HCT116 (cell line): ENCODE data around the gene AHNAK. TPM values are rescaled to one million over a fixed set of nuclear protein-coding genes. Genes with fewer than 3 reads are reported as not detected.

Experiments
- ATAC-seq: fragments of 200-7000 bp; cut with Tn5 transposase; 2 replicates; pipeline ENCODE4 v1.9.1; 2020; ENCODE audit warnings: mild to moderate bottlenecking, moderate library complexity
- BruUV-seq: library from RNA; stranded (reverse); fragments of 400-500 nt; replicated peaks from 2 replicates; lab custom pipeline; 2021; lab: Mats Ljungman, UMichigan
- CTCF ChIA-PET: fragments of 300-600 bp; sonication (Branson Sonifier 250); formaldehyde crosslinking; loops from one replicate; lab custom pipeline; 2021; ENCODE audit warnings: antibody characterized with exemption; lab: Charles Lee
- POLR2A ChIA-PET: fragments of 300-600, 350-600 bp; sonication (Branson Sonifier 250); formaldehyde crosslinking; loops from one replicate; lab custom pipeline; 2021; ENCODE audit warnings: antibody characterized with exemption; lab: Charles Lee
- RAD21 ChIA-PET, 2 experiments: fragments of 300-600 bp; sonication (Branson Sonifier 250); formaldehyde crosslinking; loops; one replicate each; lab custom pipeline; 2023; ENCODE audit warnings: low total read pairs in 2 of 2; ENCODE audit not compliant: uncharacterized antibody in 2 of 2, unreplicated experiment in 2 of 2, low non-redundant PET in 1 of 2; lab: Charles Lee
- DNase-seq: peaks from one replicate; pipeline ENCODE4 v3.0.0-alpha.2; 2010; ENCODE audit warnings: low read depth, low spot score
- H2AFZ ChIP-seq: fragments of 200-600 bp; shearing (Covaris generic), sonication (generic); 2 replicates; pipeline ENCODE4 v1.6.1; 2017; ENCODE audit warnings: low read depth, mixed run types, mixed read lengths, antibody characterized with exemption, low read length; ENCODE audit not compliant: poor library complexity, severe bottlenecking
- H3K27ac ChIP-seq: 2 replicates; pipeline ENCODE4 v1.5.1; 2012; ENCODE audit warnings: low read depth, low read length
- H3K27me3 ChIP-seq: fragments of 200-600 bp; sonication (generic); 2 replicates; pipeline ENCODE4 v1.6.1; 2016; ENCODE audit warnings: mixed run types, low read length, mixed read lengths; ENCODE audit not compliant: insufficient read depth
- H3K36me3 ChIP-seq, 2 experiments: fragments of 200-500 bp in 1 of 2; fragments of 200-600 bp in 1 of 2; sonication (Bioruptor generic) in 1 of 2; sonication (generic) in 1 of 2; 2 replicates each; pipeline versions ENCODE4 v1.5.1 to v1.6.1; 2014 to 2016; ENCODE audit warnings: low read length in 2 of 2, inconsistent platforms in 1 of 2, mixed read lengths in 1 of 2, mixed run types in 1 of 2; ENCODE audit not compliant: insufficient read depth in 2 of 2, control insufficient read depth in 1 of 2
- H3K4me1 ChIP-seq, 2 experiments: fragments of 200-600 bp in 1 of 2; sonication (generic) in 1 of 2; 2 replicates each; pipeline versions ENCODE4 v1.5.1 to v1.6.1; 2012 to 2017; ENCODE audit warnings: low read length in 2 of 2, inconsistent platforms in 1 of 2, mild to moderate bottlenecking in 1 of 2, mixed read lengths in 1 of 2, mixed run types in 1 of 2, moderate library complexity in 1 of 2; ENCODE audit not compliant: insufficient read depth in 2 of 2, control insufficient read depth in 1 of 2
- H3K4me2 ChIP-seq: fragments of 200-600 bp; sonication (generic); 2 replicates; pipeline ENCODE4 v1.6.1; 2017; ENCODE audit warnings: mixed run types, low read length, mixed read lengths
- H3K4me3 ChIP-seq, 2 experiments: fragments of 200-600 bp in 1 of 2; sonication (generic) in 1 of 2; replicated peaks in 1 of 2; 2 replicates each; pipeline ENCODE4 v1.5.1; 2011 to 2016; ENCODE audit warnings: low read length in 2 of 2, control low read depth in 1 of 2, low read depth in 1 of 2, mild to moderate bottlenecking in 1 of 2, mixed read lengths in 1 of 2, mixed run types in 1 of 2
- H3K79me2 ChIP-seq: fragments of 200-600 bp; sonication (generic); 2 replicates; pipeline ENCODE4 v1.6.1; 2017; ENCODE audit warnings: mild to moderate bottlenecking, mixed run types, low read length, moderate library complexity, mixed read lengths; ENCODE audit not compliant: insufficient read depth
- H3K9ac ChIP-seq: fragments of 200-600 bp; sonication (generic); 2 replicates; pipeline ENCODE4 v1.6.1; 2016; ENCODE audit warnings: low read length, mixed read lengths
- H3K9me2 ChIP-seq: fragments of 200-600 bp; sonication (generic), shearing (Covaris generic); 2 replicates; pipeline ENCODE4 v1.6.1; 2017; ENCODE audit warnings: mixed run types, mild to moderate bottlenecking, moderate library complexity; ENCODE audit not compliant: insufficient read depth
- H3K9me3 ChIP-seq, 2 experiments: fragments of 200-500 bp in 1 of 2; fragments of 200-600 bp in 1 of 2; sonication (Bioruptor generic) in 1 of 2; sonication (generic) in 1 of 2; 2 replicates each; pipeline ENCODE4 v1.6.1; 2014 to 2017; ENCODE audit warnings: low read length in 2 of 2, mixed read lengths in 2 of 2, inconsistent platforms in 1 of 2, low read depth in 1 of 2, mild to moderate bottlenecking in 1 of 2, mixed run types in 1 of 2, moderate library complexity in 1 of 2; ENCODE audit not compliant: control insufficient read depth in 1 of 2, insufficient read depth in 1 of 2
- H4K20me1 ChIP-seq: fragments of 200-600 bp; sonication (generic), shearing (Covaris generic); 2 replicates; pipeline ENCODE4 v1.6.1; 2017; ENCODE audit warnings: mixed run types, mild to moderate bottlenecking, moderate library complexity; ENCODE audit not compliant: insufficient read depth
- CBX3 ChIP-seq: IDR thresholded peaks from 2 replicates; pipeline ENCODE4 v1.6.1; 2012; ENCODE audit warnings: low read depth
- CEBPB ChIP-seq: IDR thresholded peaks from 2 replicates; pipeline ENCODE4 v1.6.1; 2012; ENCODE audit warnings: low read depth
- EZH2 ChIP-seq: fragments of 200-600 bp; sonication (generic); IDR thresholded peaks from 2 replicates; pipeline ENCODE4 v1.6.1; 2017; ENCODE audit warnings: antibody characterized with exemption, mixed run types
- JUND ChIP-seq: IDR thresholded peaks from 2 replicates; pipeline ENCODE4 v1.6.1; 2012
- TCF7L2 ChIP-seq: IDR thresholded peaks from 2 replicates; pipeline ENCODE4 v1.7.0; 2011; ENCODE audit warnings: borderline replicate concordance, inconsistent platforms; ENCODE audit not compliant: insufficient read depth, insufficient read length; ENCODE audit errors: extremely low read depth
- ZFX ChIP-seq: fragments of 450-650 bp; IDR thresholded peaks from 2 replicates; pipeline ENCODE4 v1.6.1; 2017
- ZNF274 ChIP-seq: fragments of 200-500 bp; sonication (Bioruptor generic); IDR thresholded peaks from 2 replicates; pipeline ENCODE4 v1.6.1; 2014; ENCODE audit warnings: mild to moderate bottlenecking, low read depth, low read length, inconsistent platforms
- intact Hi-C: fragments of 100-400 bp; cut with micrococcal nuclease; formaldehyde crosslinking; loops from 2 replicates; pipeline ENCODE4 v1.10.0; 2022
- total RNA-seq: library from RNA; stranded (reverse); gene quantifications from one replicate; pipeline ENCODE4 v1.2.1, GENCODE V29; 2021; ENCODE audit not compliant: unreplicated experiment
- TF ChIP-seq, protein P1 (sequence below), 3 experiments: fragments of 200-600 bp in 1 of 3; sonication (generic) in 1 of 3; IDR thresholded peaks in 2 of 3; conservative IDR thresholded peaks in 1 of 3; 2 replicates each; pipeline ENCODE4 v1.5.1; 2012 to 2017; ENCODE audit warnings: low read depth in 2 of 3, low read length in 2 of 3, antibody characterized with exemption in 1 of 3, borderline replicate concordance in 1 of 3, control low read depth in 1 of 3, mild to moderate bottlenecking in 1 of 3, mixed read lengths in 1 of 3, mixed run types in 1 of 3, moderate library complexity in 1 of 3; ENCODE audit not compliant: insufficient read depth in 1 of 3
- TF ChIP-seq, protein P2 (sequence below): IDR thresholded peaks from 2 replicates; pipeline ENCODE4 v1.6.1; 2012; ENCODE audit warnings: low read depth
- TF ChIP-seq, protein P3 (sequence below): IDR thresholded peaks from 2 replicates; pipeline ENCODE4 v1.6.1; 2011; ENCODE audit warnings: mild to moderate bottlenecking, low read length, moderate library complexity; ENCODE audit not compliant: insufficient replicate concordance; ENCODE audit errors: extremely low read depth

The AHNAK gene
- total RNA-seq, 1 experiment from 2014 or later = 239 TPM

DNA sequence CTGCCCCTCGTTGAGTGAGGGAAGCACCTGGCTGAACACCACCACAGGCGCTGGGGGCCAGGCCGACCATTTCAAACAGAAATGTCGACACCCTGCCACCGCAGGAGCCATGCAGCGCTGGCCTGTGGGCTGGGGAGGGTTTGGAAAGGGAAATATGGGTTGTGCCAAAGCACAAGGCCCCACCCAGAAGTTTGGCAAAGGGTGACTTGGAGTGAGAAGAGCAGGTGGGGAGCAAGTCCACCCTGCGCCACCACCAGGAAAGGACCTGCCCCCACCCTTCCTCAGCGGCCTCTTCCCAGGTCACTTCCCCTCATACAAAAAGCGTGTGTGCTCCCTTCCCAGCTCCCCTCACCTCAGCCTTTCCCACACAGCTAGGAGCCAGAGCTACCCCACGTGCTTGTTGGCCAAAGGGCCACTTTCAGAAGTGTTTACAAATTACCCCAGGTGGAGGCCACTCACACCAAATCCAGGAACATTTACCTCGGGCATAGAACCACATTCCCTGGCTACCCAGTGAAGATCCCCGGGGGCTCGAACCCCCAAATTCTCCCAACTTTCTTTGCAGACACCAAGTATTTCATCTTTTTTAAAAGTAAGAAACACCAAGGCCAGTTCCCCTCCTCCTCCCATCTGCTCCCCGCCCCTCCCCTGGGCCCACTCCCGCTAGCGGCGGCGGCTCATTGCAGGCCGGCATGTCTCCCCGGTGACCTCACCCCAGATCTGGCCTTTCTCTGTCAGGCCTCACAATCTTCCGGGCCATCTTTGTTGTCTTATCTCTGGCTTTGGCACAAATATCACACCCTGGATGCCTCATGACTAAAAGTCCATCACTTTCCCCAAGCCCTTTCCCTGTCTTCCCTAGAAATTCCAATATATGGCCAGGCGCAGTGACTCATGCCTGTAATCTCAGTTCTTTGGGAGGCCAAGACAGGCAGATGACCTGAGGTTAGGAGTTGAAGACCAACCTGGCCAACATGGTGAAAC, 148.3 kb downstream of the AHNAK start:
- no peak overlapping the region for H3K4me3 ChIP-seq
- no peaks in the 10 kb centered on the region for H3K27me3 ChIP-seq
- ATAC-seq (no peak), DNase-seq (no peak)
- ChIA-PET CTCF (interaction anchor here (1.1 kb wide), 1 partner anchor 622 kb away, joined by 3 read pairs; no protein-coding TSS in a partner anchor), RAD21 (no interaction called here), POLR2A (no interaction called here)
- no peaks in the 10 kb centered on the region for H3K79me2 ChIP-seq
- H3K4me2 ChIP-seq = no peak overlapping the region
- no peaks in the 10 kb centered on the region for H3K9me3 ChIP-seq
- no peak for TF ChIP-seq ZNF274
- TF ChIP-seq JUND = no peak
- TF ChIP-seq ZFX = no peak
- no peak for TF ChIP-seq CEBPB
- TF ChIP-seq, protein P1, sequence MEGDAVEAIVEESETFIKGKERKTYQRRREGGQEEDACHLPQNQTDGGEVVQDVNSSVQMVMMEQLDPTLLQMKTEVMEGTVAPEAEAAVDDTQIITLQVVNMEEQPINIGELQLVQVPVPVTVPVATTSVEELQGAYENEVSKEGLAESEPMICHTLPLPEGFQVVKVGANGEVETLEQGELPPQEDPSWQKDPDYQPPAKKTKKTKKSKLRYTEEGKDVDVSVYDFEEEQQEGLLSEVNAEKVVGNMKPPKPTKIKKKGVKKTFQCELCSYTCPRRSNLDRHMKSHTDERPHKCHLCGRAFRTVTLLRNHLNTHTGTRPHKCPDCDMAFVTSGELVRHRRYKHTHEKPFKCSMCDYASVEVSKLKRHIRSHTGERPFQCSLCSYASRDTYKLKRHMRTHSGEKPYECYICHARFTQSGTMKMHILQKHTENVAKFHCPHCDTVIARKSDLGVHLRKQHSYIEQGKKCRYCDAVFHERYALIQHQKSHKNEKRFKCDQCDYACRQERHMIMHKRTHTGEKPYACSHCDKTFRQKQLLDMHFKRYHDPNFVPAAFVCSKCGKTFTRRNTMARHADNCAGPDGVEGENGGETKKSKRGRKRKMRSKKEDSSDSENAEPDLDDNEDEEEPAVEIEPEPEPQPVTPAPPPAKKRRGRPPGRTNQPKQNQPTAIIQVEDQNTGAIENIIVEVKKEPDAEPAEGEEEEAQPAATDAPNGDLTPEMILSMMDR (IDR thresholded peaks at IDR 0.05 in 2 of 3, conservative IDR thresholded peaks at IDR 0.05 in 1 of 3; ENCODE audit: borderline replicate concordance in 1 of 3, insufficient read depth in 1 of 3, low read depth in 2 of 3, low read length in 2 of 3) = no peak
- TF ChIP-seq, protein P2, sequence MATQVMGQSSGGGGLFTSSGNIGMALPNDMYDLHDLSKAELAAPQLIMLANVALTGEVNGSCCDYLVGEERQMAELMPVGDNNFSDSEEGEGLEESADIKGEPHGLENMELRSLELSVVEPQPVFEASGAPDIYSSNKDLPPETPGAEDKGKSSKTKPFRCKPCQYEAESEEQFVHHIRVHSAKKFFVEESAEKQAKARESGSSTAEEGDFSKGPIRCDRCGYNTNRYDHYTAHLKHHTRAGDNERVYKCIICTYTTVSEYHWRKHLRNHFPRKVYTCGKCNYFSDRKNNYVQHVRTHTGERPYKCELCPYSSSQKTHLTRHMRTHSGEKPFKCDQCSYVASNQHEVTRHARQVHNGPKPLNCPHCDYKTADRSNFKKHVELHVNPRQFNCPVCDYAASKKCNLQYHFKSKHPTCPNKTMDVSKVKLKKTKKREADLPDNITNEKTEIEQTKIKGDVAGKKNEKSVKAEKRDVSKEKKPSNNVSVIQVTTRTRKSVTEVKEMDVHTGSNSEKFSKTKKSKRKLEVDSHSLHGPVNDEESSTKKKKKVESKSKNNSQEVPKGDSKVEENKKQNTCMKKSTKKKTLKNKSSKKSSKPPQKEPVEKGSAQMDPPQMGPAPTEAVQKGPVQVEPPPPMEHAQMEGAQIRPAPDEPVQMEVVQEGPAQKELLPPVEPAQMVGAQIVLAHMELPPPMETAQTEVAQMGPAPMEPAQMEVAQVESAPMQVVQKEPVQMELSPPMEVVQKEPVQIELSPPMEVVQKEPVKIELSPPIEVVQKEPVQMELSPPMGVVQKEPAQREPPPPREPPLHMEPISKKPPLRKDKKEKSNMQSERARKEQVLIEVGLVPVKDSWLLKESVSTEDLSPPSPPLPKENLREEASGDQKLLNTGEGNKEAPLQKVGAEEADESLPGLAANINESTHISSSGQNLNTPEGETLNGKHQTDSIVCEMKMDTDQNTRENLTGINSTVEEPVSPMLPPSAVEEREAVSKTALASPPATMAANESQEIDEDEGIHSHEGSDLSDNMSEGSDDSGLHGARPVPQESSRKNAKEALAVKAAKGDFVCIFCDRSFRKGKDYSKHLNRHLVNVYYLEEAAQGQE = no peak
- TF ChIP-seq CBX3 = no peak
- TF ChIP-seq, protein P3, sequence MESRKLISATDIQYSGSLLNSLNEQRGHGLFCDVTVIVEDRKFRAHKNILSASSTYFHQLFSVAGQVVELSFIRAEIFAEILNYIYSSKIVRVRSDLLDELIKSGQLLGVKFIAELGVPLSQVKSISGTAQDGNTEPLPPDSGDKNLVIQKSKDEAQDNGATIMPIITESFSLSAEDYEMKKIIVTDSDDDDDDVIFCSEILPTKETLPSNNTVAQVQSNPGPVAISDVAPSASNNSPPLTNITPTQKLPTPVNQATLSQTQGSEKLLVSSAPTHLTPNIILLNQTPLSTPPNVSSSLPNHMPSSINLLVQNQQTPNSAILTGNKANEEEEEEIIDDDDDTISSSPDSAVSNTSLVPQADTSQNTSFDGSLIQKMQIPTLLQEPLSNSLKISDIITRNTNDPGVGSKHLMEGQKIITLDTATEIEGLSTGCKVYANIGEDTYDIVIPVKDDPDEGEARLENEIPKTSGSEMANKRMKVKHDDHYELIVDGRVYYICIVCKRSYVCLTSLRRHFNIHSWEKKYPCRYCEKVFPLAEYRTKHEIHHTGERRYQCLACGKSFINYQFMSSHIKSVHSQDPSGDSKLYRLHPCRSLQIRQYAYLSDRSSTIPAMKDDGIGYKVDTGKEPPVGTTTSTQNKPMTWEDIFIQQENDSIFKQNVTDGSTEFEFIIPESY = no peak
- no peak for TF ChIP-seq EZH2
- no peak for TF ChIP-seq TCF7L2
- H2AFZ ChIP-seq = no peak overlapping the region
- intact Hi-C loops = loop anchor here (5.0 kb wide), 1 partner anchor 294 kb away; no protein-coding TSS in a partner anchor
- no peaks in the 10 kb centered on the region for H3K36me3 ChIP-seq
- BruUV-seq = no TSS peak
- H3K4me1 ChIP-seq = peaks cover 6 to 21% of the 10 kb centered on the region in 2 experiments; a peak in 3 of 4 replicates
- H4K20me1 ChIP-seq = no peaks in the 10 kb centered on the region
- H3K27ac ChIP-seq = no peak overlapping the region
- H3K9me2 ChIP-seq = no peaks in the 10 kb centered on the region
- H3K9ac ChIP-seq = no peak overlapping the region
